Neural progenitor cell (in vitro differentiated cells): Measurements from ENCODE around the gene PRAC2.

ENCODE experiments used
- CTCF ChIP-seq: fragments of 200-600 bp; sonication (generic); IDR thresholded peaks from 2 replicates; pipeline ENCODE4 v1.5.1; 2017; ENCODE audit warnings: antibody characterized with exemption, mild to moderate bottlenecking
- EZH2 ChIP-seq: fragments of 200-600 bp; sonication (generic); IDR thresholded peaks from 2 replicates; pipeline ENCODE4 v1.6.1; 2017; ENCODE audit warnings: antibody characterized with exemption, mild to moderate bottlenecking, moderate library complexity

GRCh38 chr17:48725288-48726064 is 2.5 kb downstream of the PRAC2 start:
- TF ChIP-seq CTCF, result no peak
- peak; percentile 72 for TF ChIP-seq EZH2
